ENCODE measurements around the gene ELFN1.

DNA sequence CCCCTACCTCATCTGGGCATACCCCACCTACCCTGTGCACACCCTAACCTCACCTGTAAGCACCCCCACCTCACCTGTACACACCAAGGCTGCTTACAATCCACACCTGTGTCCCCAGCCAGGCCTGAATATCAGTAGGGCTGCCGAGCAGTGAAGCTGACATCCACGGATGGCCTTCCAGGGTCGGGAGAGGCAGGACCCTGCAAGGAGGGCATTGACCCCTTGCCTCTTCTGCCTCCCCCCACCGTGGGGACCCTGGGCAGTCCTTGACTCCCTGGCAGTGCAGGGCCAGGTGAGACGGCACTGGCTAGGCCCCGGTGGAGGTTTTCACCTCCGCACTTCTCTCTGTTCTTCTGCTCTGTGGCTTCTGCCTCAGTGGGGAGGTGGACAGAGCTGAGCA, 37.6 kb upstream of the ELFN1 start:
- TF ChIP-seq POLR2A (IDR thresholded peaks at IDR 0.05) (no peak), CTCF (IDR thresholded peaks at IDR 0.05) (no peak), POLR2AphosphoS5 (IDR thresholded peaks at IDR 0.05) (no peak)
